ENCODE results near the gene NEXN. TPM values are rescaled to one million over a fixed set of nuclear protein-coding genes. Genes with fewer than 3 reads are reported as not detected.

Gene NEXN
- polyA plus RNA-seq, 1 of the 3 experiments (the other 2 are of a cell fraction) = 3.6 TPM

DNA sequence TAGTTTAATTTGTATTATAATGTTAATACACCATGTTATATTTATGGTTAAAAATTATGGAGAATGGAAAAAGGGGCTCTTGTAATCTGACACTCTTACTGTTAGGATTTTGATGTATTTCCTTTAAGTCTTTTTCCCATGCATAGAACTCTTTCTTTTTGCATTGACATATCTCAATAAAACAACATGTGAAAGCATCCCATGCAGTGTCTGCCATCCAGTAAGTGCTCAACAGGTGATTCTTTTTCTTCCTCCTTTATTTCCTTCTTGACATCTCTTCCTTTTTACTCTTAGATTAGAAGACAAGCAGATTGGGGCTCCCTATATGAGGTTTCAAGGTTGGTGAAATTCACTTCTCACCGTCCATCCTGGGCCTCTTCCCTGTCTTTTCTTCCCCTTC lies 2.8 kb downstream of the NEXN start:
- TF ChIP-seq POLR2AphosphoS5 (IDR thresholded peaks at IDR 0.05; ENCODE audit: low read depth, low read length) (no peak), YY1 (IDR thresholded peaks at IDR 0.05; ENCODE audit: low read depth) (no peak), EZH2phosphoT487 (IDR thresholded peaks at IDR 0.05; ENCODE audit: borderline replicate concordance, low read depth) (no peak), RFX5 (IDR thresholded peaks at IDR 0.05; ENCODE audit: low read length) (no peak), EP300 (IDR thresholded peaks at IDR 0.05; ENCODE audit: borderline replicate concordance in 1 of 2, low read depth in 1 of 2, low read length in 1 of 2) (no peak), GATA2 (CRISPR knock-in tag; IDR thresholded peaks at IDR 0.05) (no peak), SMC3 (IDR thresholded peaks at IDR 0.05; ENCODE audit: low read depth, low read length) (no peak)
- TF ChIP-seq, protein P1, sequence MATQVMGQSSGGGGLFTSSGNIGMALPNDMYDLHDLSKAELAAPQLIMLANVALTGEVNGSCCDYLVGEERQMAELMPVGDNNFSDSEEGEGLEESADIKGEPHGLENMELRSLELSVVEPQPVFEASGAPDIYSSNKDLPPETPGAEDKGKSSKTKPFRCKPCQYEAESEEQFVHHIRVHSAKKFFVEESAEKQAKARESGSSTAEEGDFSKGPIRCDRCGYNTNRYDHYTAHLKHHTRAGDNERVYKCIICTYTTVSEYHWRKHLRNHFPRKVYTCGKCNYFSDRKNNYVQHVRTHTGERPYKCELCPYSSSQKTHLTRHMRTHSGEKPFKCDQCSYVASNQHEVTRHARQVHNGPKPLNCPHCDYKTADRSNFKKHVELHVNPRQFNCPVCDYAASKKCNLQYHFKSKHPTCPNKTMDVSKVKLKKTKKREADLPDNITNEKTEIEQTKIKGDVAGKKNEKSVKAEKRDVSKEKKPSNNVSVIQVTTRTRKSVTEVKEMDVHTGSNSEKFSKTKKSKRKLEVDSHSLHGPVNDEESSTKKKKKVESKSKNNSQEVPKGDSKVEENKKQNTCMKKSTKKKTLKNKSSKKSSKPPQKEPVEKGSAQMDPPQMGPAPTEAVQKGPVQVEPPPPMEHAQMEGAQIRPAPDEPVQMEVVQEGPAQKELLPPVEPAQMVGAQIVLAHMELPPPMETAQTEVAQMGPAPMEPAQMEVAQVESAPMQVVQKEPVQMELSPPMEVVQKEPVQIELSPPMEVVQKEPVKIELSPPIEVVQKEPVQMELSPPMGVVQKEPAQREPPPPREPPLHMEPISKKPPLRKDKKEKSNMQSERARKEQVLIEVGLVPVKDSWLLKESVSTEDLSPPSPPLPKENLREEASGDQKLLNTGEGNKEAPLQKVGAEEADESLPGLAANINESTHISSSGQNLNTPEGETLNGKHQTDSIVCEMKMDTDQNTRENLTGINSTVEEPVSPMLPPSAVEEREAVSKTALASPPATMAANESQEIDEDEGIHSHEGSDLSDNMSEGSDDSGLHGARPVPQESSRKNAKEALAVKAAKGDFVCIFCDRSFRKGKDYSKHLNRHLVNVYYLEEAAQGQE (IDR thresholded peaks at IDR 0.05; ENCODE audit: low read depth, low read length) = no peak
- TF ChIP-seq, protein P2, sequence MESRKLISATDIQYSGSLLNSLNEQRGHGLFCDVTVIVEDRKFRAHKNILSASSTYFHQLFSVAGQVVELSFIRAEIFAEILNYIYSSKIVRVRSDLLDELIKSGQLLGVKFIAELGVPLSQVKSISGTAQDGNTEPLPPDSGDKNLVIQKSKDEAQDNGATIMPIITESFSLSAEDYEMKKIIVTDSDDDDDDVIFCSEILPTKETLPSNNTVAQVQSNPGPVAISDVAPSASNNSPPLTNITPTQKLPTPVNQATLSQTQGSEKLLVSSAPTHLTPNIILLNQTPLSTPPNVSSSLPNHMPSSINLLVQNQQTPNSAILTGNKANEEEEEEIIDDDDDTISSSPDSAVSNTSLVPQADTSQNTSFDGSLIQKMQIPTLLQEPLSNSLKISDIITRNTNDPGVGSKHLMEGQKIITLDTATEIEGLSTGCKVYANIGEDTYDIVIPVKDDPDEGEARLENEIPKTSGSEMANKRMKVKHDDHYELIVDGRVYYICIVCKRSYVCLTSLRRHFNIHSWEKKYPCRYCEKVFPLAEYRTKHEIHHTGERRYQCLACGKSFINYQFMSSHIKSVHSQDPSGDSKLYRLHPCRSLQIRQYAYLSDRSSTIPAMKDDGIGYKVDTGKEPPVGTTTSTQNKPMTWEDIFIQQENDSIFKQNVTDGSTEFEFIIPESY (IDR thresholded peaks at IDR 0.05; ENCODE audit: borderline replicate concordance, low read depth) = no peak
- TF ChIP-seq, protein P3, sequence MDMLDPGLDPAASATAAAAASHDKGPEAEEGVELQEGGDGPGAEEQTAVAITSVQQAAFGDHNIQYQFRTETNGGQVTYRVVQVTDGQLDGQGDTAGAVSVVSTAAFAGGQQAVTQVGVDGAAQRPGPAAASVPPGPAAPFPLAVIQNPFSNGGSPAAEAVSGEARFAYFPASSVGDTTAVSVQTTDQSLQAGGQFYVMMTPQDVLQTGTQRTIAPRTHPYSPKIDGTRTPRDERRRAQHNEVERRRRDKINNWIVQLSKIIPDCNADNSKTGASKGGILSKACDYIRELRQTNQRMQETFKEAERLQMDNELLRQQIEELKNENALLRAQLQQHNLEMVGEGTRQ (IDR thresholded peaks at IDR 0.05; ENCODE audit: borderline replicate concordance, low read depth, low read length) = no peak
- TF ChIP-seq, protein P4, sequence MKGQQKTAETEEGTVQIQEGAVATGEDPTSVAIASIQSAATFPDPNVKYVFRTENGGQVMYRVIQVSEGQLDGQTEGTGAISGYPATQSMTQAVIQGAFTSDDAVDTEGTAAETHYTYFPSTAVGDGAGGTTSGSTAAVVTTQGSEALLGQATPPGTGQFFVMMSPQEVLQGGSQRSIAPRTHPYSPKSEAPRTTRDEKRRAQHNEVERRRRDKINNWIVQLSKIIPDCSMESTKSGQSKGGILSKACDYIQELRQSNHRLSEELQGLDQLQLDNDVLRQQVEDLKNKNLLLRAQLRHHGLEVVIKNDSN (IDR thresholded peaks at IDR 0.05; ENCODE audit: borderline replicate concordance, low read depth) = no peak
- Histone ChIP-seq H3K36me3 (replicated peaks in 1 of 2; ENCODE audit: control insufficient read depth in 1 of 2, insufficient read depth in 2 of 2, low read length in 1 of 2) (peaks cover 0 to 21% of the 10 kb centered on the region in 2 experiments), H2AFZ (ENCODE audit: low read depth) (no peak overlapping the region), H3K79me2 (ENCODE audit: insufficient read depth) (peaks cover 83% of the 10 kb centered on the region), H3K9me2 (no peaks in the 10 kb centered on the region), H3K4me1 (ENCODE audit: control insufficient read depth in 1 of 2, insufficient read depth in 2 of 2, low read depth in 1 of 2, low read length in 1 of 2) (peaks cover 3% of the 10 kb centered on the region in 2 experiments; a peak in 3 of 4 replicates), H3F3A (replicated peaks; ENCODE audit: insufficient read depth) (peaks cover 20% of the 10 kb centered on the region), H3K9ac (no peak overlapping the region; the same call in 1 of the 2 replicates), H4K20me1 (ENCODE audit: insufficient read depth) (no peaks in the 10 kb centered on the region), H3K4me2 (no peak overlapping the region), H3K4me3 (ENCODE audit: low read depth in 2 of 2, low read length in 1 of 2) (peak overlapping the region in 1 of 2 experiments; percentile 10; a peak in 1 of 4 replicates), H3K9me3 (no peaks in the 10 kb centered on the region), H3K27ac (ENCODE audit: low read depth in 2 of 2, low read length in 1 of 2) (peak overlapping the region in 1 of 2 experiments; percentile 89; a peak in 2 of 4 replicates), H3K27me3 (ENCODE audit: insufficient read depth) (no peaks in the 10 kb centered on the region)
- DNase-seq = no peak
- WGBS (ENCODE audit: low lambda C conversion rate) = 95% methylated on average over 1 of the region's 1 CpG
- CTCF ChIA-PET = no interaction called here
- POLR2A ChIA-PET = no interaction called here
